T-helper 2 cell treated with Interferon-gamma antibody and Interleukin-4, amounts not matched to agents 100 ng/mL and 5 ng/mL, for 36 hours (primary cell): ENCODE measurements around the gene GABBR2. TPM values are rescaled to one million over a fixed set of nuclear protein-coding genes. Genes with fewer than 3 reads are reported as not detected.
"Not testable (repeated sequence)": the region's sequence is repeated elsewhere in the genome, so short reads cannot be mapped to it uniquely, and the experiment has no call there.

ENCODE experiments used
- intact Hi-C: fragments of 100-400 bp; cut with micrococcal nuclease; formaldehyde crosslinking; loops from one replicate; pipeline ENCODE4 v1.15.1; 2023
- total RNA-seq: library from RNA; stranded (reverse); gene quantifications from 2 replicates; pipeline ENCODE4 v1.2.3, GENCODE V29; 2022

The GABBR2 gene
- total RNA-seq, 1 donor from 2014 or later: not detected

GRCh38 chr9:98484162-98484561 lies 224.6 kb downstream of the GABBR2 start:
- intact Hi-C loops: no loop called here

- intact Hi-C loops: no loop called here
Measured at GRCh38 chr9:98482226-98482625, 226.5 kb downstream of the GABBR2 start.

- intact Hi-C loops: no loop called here
Measured at GRCh38 chr9:98481676-98482075, 227.1 kb downstream of the GABBR2 start.

GRCh38 chr9:98479967-98480847 lies 228.5 kb downstream of the GABBR2 start:
- intact Hi-C loops: no loop called here

GRCh38 chr9:98479449-98479848 lies 229.3 kb downstream of the GABBR2 start:
- intact Hi-C loops: no loop called here

- intact Hi-C loops: no loop called here
Measured at GRCh38 chr9:98477884-98478283, 230.9 kb downstream of the GABBR2 start.

GRCh38 chr9:98472216-98472615 lies 236.5 kb downstream of the GABBR2 start:
- intact Hi-C loops: no loop called here

GRCh38 chr9:98471185-98471584 lies 237.6 kb downstream of the GABBR2 start:
- intact Hi-C loops: no loop called here

- intact Hi-C loops: no loop called here
Measured at GRCh38 chr9:98468567-98469239, 240.0 kb downstream of the GABBR2 start.

- intact Hi-C loops: no loop called here
Measured at GRCh38 chr9:98465799-98466198, 242.9 kb downstream of the GABBR2 start.

GRCh38 chr9:98464156-98464690 lies 244.5 kb downstream of the GABBR2 start:
- intact Hi-C loops: not testable (repeated sequence)

- intact Hi-C loops: no loop called here
Measured at GRCh38 chr9:98462310-98462709, 246.4 kb downstream of the GABBR2 start.

- intact Hi-C loops: no loop called here
Measured at GRCh38 chr9:98460704-98461103, 248.0 kb downstream of the GABBR2 start.

GRCh38 chr9:98457726-98458370 lies 250.9 kb downstream of the GABBR2 start:
- intact Hi-C loops: no loop called here

- intact Hi-C loops: no loop called here
Measured at GRCh38 chr9:98456156-98456613, 252.6 kb downstream of the GABBR2 start.

- intact Hi-C loops: no loop called here
Measured at GRCh38 chr9:98455256-98456155, 253.2 kb downstream of the GABBR2 start.

GRCh38 chr9:98453589-98454311 lies 255.0 kb downstream of the GABBR2 start:
- intact Hi-C loops: no loop called here

- intact Hi-C loops: no loop called here
Measured at GRCh38 chr9:98451576-98451975, 257.2 kb downstream of the GABBR2 start.

GRCh38 chr9:98450496-98450895 lies 258.2 kb downstream of the GABBR2 start:
- intact Hi-C loops: no loop called here

GRCh38 chr9:98449871-98450270 lies 258.9 kb downstream of the GABBR2 start:
- intact Hi-C loops: no loop called here
